HG03159 (cell line): ENCODE results near the gene GANAB.
"Not testable (repeated sequence)": the region's sequence is repeated elsewhere in the genome, so short reads cannot be mapped to it uniquely, and the experiment has no call there.

ENCODE experiments used
- ATAC-seq: cut with Tn5 transposase; IDR thresholded peaks from one replicate; pipeline ENCODE4 v1.9.1; 2021; ENCODE audit warnings: mild to moderate bottlenecking, moderate library complexity; ENCODE audit not compliant: unreplicated experiment

The GANAB gene

DNA sequence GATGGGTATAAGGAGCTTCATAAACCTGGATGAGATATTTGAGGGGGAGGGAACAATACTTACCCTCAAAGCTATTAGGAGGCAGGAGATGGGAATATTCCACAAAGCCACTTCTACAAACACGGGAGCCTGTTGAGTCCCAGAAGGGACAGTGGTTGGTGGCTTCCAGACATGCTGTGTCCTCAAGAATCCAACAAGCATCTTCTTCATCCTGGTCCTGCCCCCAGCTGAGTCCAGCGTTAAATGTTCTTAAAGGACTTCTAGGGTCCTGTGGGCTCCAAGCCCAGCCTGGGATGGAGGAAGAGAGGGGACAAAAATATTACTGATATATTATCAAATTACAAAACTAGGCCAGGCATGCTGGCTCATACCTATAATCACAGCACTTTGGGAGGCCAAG lies 21.0 kb upstream of the GANAB start:
- ATAC-seq: no peak

DNA sequence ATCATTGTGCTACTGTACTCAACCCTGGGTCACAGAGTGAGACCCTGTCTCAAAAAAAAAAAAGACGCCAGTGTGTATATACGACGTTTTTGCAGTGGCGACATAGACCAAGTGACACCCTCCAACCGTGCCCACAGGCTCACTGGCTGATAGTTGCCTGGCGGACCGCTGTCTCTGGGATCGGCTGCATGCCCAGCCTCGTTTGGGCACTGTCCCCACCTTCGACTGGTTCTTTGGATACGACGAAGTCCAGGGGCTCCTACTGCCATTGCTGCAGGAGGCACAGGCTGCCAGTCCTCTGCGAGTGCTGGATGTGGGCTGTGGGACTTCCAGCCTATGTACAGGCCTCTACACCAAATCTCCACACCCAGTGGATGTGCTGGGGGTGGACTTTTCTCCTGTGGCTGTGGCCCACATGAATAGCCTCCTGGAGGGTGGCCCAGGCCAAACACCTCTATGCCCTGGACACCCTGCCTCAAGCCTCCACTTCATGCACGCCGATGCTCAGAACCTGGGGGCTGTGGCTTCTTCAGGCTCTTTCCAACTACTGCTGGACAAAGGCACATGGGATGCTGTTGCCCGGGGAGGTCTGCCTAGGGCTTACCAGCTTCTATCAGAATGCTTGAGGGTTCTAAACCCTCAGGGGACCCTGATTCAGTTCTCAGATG lies 20.0 kb upstream of the GANAB start:
- no peak for ATAC-seq

DNA sequence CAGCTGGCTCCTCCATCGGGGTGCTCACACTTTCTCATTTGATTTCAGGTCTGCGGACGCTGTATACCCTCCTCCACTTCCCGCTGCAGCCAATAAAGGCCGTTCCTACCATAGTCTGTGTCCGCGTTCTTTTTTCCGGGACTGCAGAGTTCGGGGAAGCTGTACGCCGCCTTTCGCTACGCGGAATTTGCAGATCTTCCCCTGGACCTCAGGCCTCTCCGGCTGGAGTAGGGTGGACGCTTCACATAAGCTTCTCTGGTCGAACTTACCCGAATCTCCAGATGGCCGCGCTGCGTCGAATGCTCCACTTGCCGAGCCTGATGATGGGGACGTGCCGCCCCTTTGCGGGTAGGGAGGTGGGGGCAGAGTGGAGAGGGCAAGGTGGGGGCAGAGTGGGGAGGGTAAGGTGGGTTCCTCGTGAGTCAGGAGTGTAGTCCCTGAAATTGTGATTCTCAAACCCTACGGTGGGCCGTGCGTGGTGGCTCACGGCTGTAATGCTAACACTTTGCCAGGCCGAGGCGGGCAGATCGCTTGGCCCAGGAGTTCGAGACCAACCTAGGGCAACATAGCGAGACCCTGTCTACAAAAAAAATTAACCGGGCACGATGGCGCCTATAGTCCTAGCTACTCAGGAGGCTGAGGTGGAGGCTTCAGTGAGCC lies 19.3 kb upstream of the GANAB start:
- peak; percentile 14 for ATAC-seq

DNA sequence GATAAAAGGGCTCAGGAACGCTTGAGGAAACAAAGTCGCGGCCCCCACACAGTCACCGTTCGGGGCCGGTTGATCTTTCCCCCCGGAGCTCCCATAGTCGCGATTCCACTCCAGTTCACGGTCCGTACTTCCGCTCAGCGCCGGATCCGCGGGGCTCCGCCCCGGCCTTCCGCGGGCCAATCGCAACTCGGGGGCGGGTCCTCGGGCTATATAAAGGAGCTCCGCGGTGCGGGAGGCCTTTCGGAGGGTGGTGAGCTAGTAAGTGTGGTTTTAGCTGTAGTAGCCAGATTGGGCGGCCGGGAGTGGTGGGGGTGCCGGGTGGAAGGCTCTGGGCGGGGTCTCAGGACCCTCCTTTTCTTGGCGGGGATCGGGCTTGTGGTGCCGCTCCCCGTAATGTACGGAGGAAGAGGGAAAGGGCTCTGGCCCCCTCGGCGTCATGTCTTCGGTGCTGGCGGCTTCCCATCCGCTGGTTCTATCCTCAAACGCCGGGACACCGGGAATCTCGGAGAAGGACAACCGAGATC lies 18.7 kb upstream of the GANAB start, which contains the start of the genes C11orf98 and CSKMT:
TSS of gene C11orf98 (minus strand) at position 136 of the 524 bp plus-strand sequence. CDS start at position 95, 41 bp downstream.
TSS of gene CSKMT (plus strand) at position 238 of the 524 bp plus-strand sequence. CDS start 568 bp downstream, outside the sequence.
- peak; percentile 70 for ATAC-seq

DNA sequence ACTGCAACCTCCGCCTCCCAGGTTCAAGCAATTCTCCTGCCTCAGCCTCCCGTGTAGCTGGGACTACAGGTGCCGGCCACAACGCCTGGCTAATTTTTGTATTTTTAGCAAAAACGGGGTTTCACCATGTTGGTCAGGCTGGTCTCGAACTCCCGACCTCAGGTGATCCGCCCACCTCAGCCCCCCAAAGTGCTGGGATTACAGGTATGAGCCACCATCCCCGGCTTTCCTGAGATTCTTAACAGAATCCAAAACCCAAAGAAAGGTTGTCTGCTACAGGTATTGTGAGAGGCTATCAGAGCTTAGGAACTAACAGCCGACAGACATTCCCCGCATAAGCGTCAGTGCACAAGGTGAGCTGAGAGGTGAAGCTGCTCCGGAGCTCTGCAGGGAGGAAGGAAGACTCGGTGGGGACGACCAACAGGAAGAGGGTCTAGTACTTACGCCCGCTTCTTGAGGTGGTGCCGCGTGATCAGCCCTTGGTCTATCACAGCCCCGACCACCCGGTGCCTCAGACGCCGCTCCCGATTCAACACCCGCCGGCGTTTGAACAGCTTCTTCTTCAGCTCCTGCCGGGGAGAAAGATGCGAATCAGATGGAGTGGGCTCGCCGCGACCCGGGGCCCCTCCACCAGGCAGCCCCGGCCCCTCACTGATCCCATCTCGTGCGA lies 18.1 kb upstream of the GANAB start:
- ATAC-seq: peak; percentile 45

DNA sequence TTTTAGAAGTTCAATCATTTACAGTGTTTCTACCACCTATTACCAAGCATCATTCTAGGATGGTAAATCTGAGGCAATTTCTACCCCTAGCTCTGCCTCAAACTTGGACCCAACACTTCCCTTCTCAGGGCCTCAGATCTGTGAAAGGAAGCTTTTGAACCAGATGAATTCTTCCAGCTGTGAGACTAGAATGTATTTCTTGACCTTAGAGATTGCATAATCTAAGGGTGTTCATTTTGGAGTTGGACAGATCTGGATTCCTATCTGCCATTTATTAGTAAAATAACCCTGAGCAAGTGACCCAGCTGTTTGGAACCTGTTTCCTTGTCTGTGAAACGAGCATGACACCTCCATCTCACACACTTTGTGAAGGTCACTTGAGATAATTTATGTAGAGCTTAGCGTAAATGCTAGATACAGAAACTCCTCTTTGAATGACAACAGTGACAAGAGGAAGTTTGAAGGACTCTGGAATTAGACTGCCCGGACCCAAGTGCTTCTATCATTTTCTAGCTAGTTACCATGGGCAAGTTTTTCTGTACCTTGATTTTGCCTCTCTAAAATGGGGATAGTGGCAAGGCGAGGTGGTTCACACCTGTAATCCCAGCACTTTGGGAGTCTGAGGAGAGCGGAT lies 10.5 kb upstream of the GANAB start:
- ATAC-seq: no peak

DNA sequence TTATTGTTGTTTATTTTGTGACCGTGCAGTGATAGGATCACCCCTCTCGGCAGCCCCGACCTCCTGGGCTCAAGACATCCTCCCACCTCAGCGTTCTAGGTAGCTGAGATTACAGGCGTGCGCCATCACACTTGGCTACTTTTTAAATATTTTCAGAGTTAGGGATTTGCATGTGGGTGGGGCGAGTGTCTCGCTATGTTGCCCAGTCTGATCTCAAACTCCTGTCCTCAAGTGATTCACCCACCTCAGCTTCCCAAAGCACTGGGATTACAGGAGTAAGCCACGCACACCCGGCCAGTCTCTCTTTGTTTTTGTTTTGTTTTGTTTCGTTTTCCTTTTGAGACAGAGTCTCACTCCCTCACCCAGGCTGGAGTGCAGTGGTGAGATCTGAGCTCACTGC lies 7.9 kb upstream of the GANAB start:
- ATAC-seq: no peak

DNA sequence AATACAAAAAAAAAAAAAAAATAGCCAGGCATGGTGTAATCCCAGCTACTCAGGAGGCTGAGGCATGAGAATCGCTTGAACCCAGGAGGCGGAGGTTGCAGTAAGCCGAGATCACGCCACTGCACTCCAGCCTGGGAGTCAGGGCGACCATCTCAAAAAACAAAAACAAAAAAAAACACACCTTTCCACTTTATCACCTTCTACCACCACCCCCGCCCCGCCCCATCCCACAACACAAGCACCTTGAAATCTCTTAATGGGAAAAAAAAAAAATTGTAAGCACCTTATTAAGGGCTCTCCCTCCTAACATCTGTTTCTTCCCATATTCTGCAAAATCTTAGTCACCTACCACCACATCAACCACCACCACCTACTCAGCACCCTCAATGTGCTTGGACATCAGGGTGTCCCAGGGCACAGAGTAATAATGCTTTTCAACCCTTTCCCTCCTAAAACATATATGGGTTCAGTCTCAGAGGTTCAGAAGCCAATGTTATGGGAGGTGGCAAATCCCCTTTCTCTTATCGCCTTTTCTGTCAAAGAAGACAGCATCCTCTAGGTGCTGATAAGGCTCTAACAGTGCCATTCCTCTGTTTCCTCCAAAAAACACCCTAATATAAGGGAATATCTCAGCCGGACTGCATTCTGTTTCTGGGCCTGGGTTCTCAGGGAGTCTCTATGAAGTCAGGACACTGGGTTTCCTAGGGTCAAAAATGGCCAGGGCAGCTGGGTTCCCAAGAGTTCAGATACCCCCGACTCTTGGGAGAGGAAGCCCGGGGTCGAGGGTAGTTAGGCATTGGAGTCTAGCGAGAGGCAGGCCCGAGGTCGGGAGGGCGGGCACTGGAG lies 6.0 kb upstream of the GANAB start:
- no peak for ATAC-seq

DNA sequence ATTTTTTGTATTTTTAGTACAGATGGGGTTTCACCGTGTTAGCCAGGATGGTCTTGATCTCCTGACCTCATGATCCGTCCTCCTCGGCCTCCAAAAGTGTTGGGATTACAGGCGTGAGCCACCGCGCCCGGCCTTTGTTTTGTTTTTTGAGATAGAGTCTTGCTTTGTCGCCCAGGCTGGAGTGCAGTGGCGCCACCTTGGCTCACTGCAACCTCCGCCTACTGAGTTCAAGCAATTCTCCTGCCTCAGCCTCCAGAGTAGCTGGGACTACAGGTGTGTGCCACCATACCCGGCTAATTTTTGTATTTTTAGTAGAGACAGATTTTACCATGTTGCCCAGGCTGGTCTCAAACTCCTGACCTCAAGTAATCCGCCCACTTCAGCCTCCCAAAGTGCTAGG lies 3.9 kb upstream of the GANAB start:
- not testable (repeated sequence) for ATAC-seq

DNA sequence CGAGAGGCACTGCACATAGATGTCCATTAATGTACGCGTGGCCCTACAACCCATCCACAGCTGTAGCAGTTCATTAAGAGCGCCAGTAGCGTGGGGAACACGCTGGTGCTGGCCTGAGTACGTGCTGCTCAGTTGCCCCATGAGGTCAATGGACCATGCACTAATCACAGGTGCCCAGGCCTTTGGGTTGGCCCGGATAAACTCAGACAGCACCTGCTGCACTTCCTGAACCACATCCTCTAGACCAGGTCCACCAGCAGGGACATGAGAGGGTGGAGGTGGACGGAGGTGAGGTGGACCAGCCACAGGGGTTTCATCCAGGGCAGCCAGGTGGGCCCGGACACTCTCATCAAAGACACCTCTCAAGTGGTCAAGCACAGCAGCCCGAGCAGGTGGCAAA lies 3.1 kb upstream of the GANAB start:
- ATAC-seq: no peak

DNA sequence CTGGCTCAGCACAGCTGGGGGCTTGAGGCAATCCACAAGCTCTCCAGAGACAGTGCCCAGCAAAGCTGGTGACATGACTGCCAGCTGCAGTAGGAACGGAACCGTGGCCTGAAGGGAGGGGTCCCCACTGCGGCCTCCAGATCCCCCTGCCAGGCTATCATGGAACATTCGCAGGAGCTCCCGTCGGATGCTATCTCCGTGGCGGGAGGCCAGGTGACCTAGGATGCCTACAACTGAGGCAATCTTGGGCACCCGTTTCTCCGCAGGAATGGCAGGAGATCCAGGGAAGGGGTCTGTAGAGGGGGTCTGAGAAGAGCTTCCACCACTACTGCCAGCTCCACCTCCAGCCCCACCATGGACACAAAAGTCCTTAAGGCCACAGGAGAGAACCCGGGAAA lies 2.6 kb upstream of the GANAB start:
- ATAC-seq: no peak

DNA sequence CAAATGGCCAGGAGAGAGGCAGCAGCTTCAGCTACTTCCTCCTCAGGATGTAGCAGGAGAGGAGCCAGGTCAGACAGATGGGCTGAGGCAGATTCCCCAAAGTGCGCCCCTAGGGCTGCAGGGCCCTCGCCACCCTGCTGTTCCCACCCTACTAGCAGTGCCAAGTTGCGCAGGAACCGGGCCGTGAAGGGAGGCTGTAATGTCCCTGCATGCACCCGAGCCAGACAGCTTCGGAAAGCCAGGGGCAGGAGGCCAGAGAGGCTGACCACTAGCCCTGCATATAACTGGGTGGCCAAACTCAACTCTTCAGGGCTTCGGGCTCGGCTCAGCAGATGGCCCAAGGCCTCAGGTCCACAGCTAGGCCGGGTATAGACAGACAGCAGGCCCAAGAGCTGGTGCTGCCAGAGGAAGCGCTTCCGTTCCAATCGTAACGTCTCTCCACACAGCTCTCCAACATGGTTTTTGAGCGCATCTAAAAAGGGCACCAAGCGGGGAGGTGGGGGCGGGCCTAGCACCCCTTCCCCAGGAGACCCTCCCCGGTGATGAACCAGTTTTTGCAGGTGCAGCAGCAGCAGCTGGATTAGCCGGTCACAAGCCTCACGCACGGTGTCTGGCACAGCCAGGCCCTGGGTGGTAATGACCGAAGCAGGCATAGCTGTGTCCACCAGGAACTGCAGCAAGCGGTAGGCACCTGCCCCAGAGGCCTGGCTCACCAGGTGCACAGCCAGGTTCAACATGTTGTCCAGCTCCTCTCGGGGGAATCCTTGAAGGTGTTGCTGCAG lies 2.0 kb upstream of the GANAB start:
- ATAC-seq: no peak

DNA sequence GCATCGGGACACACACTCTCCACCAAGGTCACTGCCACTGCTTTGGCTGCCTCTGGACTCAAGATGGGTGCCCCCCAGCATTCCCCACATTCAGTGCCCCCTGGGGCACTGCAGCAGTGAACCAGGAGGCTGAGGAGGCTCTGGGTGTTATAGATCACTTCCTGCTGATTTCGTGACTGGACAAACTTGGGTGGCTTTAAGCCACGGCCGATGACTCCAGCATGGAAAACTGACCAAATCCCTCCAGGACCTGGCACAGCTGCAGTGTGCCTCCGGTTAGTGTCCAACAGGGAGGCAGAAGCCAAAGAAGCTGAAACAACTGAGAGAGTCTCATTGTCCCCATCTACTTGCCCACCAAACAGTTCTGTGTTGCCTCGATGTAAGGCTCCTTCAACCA lies 1.2 kb upstream of the GANAB start:
- no peak for ATAC-seq

DNA sequence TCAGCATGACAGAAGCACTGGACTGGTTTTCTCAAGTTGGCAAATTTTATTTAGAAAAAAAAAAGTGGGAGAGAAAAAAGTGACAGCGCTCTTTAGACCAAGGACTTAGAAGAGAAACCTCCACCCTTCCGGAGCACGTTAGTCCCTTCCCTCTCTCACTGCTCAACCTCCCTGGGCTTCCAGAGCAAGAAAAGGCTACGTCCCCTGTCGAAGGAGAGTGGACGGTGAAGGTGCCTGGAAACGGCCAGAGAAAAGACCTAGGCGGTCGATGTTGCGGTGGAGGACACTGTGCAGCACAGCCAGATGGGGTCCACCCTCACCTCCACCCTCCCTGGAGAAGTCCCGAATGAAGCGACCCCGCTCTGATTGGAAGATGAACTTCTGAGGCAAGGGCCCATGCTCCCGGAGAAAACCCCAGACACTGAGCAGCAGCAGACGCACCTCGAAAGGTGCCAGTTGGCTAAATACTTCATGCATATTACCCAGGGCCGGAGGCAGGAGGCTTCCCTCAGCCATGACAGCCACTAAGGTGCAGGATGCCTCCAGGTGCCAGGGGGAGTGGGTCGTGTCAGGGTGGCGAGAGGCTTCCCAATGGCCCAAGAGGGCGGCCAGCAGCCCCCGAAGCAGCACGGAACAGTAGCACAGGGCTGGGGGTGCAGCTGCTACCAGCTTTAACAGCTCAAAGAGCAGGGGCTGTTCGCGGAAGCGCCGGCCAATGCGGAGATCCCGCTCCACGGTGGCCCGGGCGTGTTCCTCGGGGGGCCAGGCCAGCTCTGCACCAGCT lies 604 bp upstream of the GANAB start:
- ATAC-seq: peak; percentile 3

DNA sequence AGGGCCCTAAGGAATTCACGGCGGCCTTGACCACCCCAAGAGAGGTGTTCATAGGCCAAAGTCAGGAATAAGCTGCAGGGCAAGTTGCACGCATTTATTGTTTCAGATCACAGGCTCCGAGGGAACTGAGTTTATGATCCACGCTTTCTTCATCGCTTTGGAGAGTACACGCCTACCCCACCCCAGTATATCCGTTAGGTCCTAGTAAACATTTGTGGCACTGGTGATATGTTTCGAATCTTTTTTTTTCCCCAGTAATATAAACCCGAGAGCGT lies 805 bp downstream of the GANAB start:
- ATAC-seq: no peak

DNA sequence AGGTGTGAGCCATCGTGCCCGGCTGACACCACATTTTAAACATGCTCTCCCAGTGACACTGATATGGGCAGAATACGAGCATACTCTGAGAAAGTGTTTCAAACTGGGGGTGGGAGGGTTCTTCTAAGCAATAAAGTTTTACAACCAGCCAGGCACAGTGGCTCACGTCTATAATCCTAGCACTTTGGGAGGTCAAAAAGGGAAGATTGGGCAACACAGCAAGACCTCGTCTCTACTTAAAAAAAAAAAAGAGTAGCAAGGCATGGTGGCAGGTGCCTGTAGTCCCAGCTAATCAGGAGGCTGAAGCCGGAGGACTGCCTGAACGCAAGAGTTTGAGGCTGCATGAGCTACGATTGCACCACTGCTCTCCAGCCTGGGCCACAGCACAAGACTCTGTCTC lies 2.2 kb downstream of the GANAB start:
- ATAC-seq: no peak

DNA sequence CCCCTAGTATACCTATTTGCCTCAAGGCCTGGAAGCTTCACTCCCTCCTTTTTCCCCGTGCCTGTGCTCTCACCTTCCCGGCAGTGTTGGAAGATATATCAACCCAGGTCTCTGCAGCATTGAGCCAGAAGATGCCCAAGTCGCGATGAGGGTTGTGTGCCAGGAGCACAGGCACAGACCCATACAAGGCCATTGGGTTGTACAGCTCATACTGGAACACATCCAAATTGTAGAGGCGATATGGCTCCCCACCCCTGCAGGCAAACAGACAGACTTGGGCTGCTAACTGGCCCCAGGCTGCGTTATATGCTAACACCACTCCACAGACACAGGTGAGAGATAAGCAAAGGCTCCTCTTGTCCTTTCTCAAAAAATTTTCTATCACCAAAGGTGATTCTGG lies 13.9 kb downstream of the GANAB start:
- no peak for ATAC-seq

DNA sequence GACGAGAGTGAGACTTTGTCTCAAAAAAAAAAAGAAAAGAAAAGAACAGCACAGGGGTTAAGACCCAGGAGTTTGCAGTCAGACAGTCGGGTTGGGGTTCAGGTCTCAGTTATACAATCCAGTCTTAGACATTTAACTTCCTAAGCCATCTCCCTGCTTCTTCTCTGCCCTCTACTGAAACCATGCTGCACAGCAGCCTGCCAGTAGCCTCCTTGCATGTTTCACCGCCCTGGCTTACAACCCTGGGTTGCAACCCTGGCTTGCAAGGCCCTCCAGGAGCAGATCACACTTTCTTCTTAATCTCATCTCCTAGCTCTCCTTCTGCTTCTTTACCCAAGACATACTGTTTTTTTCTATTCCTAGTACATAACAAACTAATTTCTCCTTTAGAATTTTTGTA lies 18.7 kb downstream of the GANAB start:
- no peak for ATAC-seq

DNA sequence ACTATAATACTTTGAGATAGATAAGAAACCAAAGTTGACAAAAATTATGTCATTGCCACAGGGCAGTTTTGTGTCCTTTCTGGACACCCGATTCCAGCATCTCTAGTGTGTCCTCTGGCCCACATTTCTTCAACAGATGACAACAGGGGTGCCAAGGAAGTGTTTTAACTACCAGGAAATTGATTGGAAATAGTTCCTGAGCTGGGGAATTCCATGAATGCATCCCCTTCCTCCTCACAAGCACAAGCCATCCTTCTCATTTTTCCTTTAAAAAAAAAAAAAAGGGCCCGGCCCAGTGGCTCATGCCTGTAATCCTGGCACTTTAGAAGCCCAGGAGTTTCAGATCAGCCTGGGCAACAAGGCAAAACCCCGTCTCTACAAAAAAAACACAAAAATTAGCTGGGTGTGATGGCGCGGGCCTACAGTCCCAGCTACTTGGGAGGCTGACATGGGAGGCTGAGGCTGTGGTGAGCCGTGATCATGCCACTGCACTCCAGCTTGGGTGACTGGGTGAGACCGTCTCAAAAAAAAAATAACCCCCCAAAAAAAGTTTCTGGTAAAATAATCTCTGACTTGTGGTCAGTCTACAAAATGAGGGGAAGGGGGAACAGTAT lies 23.8 kb downstream of the GANAB start:
- ATAC-seq: no peak
